Glutamatergic neuron (in vitro differentiated cells): ENCODE data around the gene PSMF1. TPM values are rescaled to one million over a fixed set of nuclear protein-coding genes. Genes with fewer than 3 reads are reported as not detected.

ENCODE experiments used
- DNase-seq: peaks from one replicate; pipeline ENCODE4 v3.0.0; 2022
- H3K27ac Mint-ChIP-seq: one replicate; pipeline ENCODE4 v1.8.0; 2020; ENCODE audit warnings: mild to moderate bottlenecking, mixed read lengths, inconsistent platforms; ENCODE audit not compliant: unreplicated experiment
- H3K27me3 Mint-ChIP-seq: one replicate; pipeline ENCODE4 v1.8.0; 2020; ENCODE audit warnings: mild to moderate bottlenecking, moderate library complexity, mixed read lengths, inconsistent platforms; ENCODE audit not compliant: unreplicated experiment
- H3K36me3 Mint-ChIP-seq: one replicate; pipeline ENCODE4 v1.8.0; 2020; ENCODE audit warnings: mild to moderate bottlenecking, mixed read lengths, inconsistent platforms; ENCODE audit not compliant: unreplicated experiment
- H3K4me1 Mint-ChIP-seq: one replicate; pipeline ENCODE4 v1.8.0; 2020; ENCODE audit warnings: mild to moderate bottlenecking, low read depth, mixed read lengths, inconsistent platforms; ENCODE audit not compliant: unreplicated experiment
- H3K4me3 Mint-ChIP-seq: one replicate; pipeline ENCODE4 v1.8.0; 2020; ENCODE audit warnings: mild to moderate bottlenecking, mixed read lengths, inconsistent platforms; ENCODE audit not compliant: unreplicated experiment
- H3K9me3 Mint-ChIP-seq: one replicate; pipeline ENCODE4 v1.8.0; 2020; ENCODE audit warnings: mild to moderate bottlenecking, moderate library complexity, mixed read lengths, inconsistent platforms; ENCODE audit not compliant: unreplicated experiment
- CTCF ChIP-seq: fragments of 200-600 bp; sonication (generic); IDR thresholded peaks from one replicate; pipeline ENCODE4 v1.5.0; 2021; ENCODE audit not compliant: partially characterized antibody, unreplicated experiment
- total RNA-seq: library from RNA; stranded (reverse); fragmentation: NEBNext Ultra II Directional; extraction: Animal tissue kit (Norgen Biotek cat#: 25700); gene quantifications from one replicate; pipeline ENCODE4 v1.2.1, GENCODE V29; 2021; ENCODE audit not compliant: unreplicated experiment

The PSMF1 gene
- total RNA-seq, 1 donor from 2014 or later = 241 TPM

GRCh38 chr20:1119524-1119923 is 1.1 kb downstream of the PSMF1 start:
- H3K27me3 Mint-ChIP-seq = peaks cover 11% of the 10 kb centered on the region
- TF ChIP-seq CTCF = no peak
- H3K36me3 Mint-ChIP-seq = peaks cover 5% of the 10 kb centered on the region
- DNase-seq = no peak
- H3K4me3 Mint-ChIP-seq = peak overlapping the region; percentile 99
- H3K27ac Mint-ChIP-seq = peak overlapping the region; percentile 96
- peaks cover 17% of the 10 kb centered on the region for H3K9me3 Mint-ChIP-seq
- peaks cover 45% of the 10 kb centered on the region for H3K4me1 Mint-ChIP-seq

GRCh38 chr20:1121429-1121828 is 3.0 kb downstream of the PSMF1 start:
- peaks cover 47% of the 10 kb centered on the region for H3K4me1 Mint-ChIP-seq
- DNase-seq = no peak
- no peak for TF ChIP-seq CTCF
- peak overlapping the region; percentile 99 for H3K4me3 Mint-ChIP-seq
- H3K27ac Mint-ChIP-seq = peak overlapping the region; percentile 96
- H3K36me3 Mint-ChIP-seq = peaks cover 5% of the 10 kb centered on the region
- peaks cover 17% of the 10 kb centered on the region for H3K9me3 Mint-ChIP-seq
- peaks cover 11% of the 10 kb centered on the region for H3K27me3 Mint-ChIP-seq

GRCh38 chr20:1122388-1123315 is 4.2 kb downstream of the PSMF1 start:
- H3K27me3 Mint-ChIP-seq = peaks cover 6% of the 10 kb centered on the region
- peaks cover 46% of the 10 kb centered on the region for H3K4me1 Mint-ChIP-seq
- peaks cover 5% of the 10 kb centered on the region for H3K36me3 Mint-ChIP-seq

GRCh38 chr20:1123666-1124065 is 5.3 kb downstream of the PSMF1 start:
- no peak for DNase-seq
- H3K4me1 Mint-ChIP-seq = peaks cover 44% of the 10 kb centered on the region
- peaks cover 6% of the 10 kb centered on the region for H3K27me3 Mint-ChIP-seq
- peaks cover 7% of the 10 kb centered on the region for H3K9me3 Mint-ChIP-seq
- peak overlapping the region; percentile 40 for H3K27ac Mint-ChIP-seq
- no peak for TF ChIP-seq CTCF
- peaks cover 5% of the 10 kb centered on the region for H3K36me3 Mint-ChIP-seq
- H3K4me3 Mint-ChIP-seq = peak overlapping the region; percentile 99

More at GRCh38 chr20:1122388-1123315, 4.2 kb downstream of the PSMF1 start:
- peak overlapping the region; percentile 99 for H3K4me3 Mint-ChIP-seq
- TF ChIP-seq CTCF = no peak
- peak overlapping the region; percentile 77 for H3K27ac Mint-ChIP-seq
- H3K9me3 Mint-ChIP-seq = peaks cover 12% of the 10 kb centered on the region
- no peak for DNase-seq

DNA sequence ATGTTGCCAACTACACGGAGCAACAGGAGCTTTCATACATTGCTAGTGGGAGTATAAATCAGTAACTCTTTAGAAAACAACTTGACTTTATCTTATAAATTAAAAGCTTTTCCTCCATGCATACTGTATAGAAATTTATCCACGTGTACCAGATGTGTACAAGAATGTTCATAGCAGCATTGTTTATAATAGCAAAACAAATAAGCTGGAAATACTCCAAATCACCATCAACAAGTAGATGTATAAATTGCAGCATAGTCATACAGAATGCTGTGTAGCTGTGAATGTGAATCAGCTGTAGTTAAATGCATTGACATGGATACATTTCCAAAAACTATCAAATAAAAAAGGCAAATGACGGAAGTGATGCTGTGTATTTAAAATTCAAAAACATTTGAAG is 6.0 kb downstream of the PSMF1 start:
- Mint-ChIP-seq H3K4me3 (no peak overlapping the region), H3K27ac (no peak overlapping the region), H3K27me3 (peaks cover 2% of the 10 kb centered on the region), H3K9me3 (peaks cover 4% of the 10 kb centered on the region), H3K4me1 (peaks cover 42% of the 10 kb centered on the region), H3K36me3 (peaks cover 7% of the 10 kb centered on the region)
- TF ChIP-seq CTCF = no peak
- no peak for DNase-seq
